Left hindlimb (tissue), 1 donor: ENCODE data around the gene HS6ST2.

ENCODE experiments used
- DNase-seq: peaks from one replicate; pipeline ENCODE4 v3.0.0-alpha.2; 2018

HS6ST2 gene

GRCh38 chrX:132843363-132843762 is 115.1 kb downstream of the HS6ST2 start:
- DNase-seq = no peak

- no peak for DNase-seq
Observed at GRCh38 chrX:132842460-132843238, 115.8 kb downstream of the HS6ST2 start.

- no peak for DNase-seq
Observed at GRCh38 chrX:132837967-132838366, 120.5 kb downstream of the HS6ST2 start.

GRCh38 chrX:132837126-132837525 is 121.3 kb downstream of the HS6ST2 start:
- DNase-seq = no peak

GRCh38 chrX:132836471-132836870 is 122.0 kb downstream of the HS6ST2 start:
- no peak for DNase-seq

GRCh38 chrX:132834741-132835140 is 123.7 kb downstream of the HS6ST2 start:
- DNase-seq = no peak

- DNase-seq = no peak
Observed at GRCh38 chrX:132834109-132834508, 124.3 kb downstream of the HS6ST2 start.

GRCh38 chrX:132833373-132833772 is 125.1 kb downstream of the HS6ST2 start:
- DNase-seq = no peak

- peak; percentile 33 for DNase-seq
Observed at GRCh38 chrX:132831336-132831973, 127.0 kb downstream of the HS6ST2 start.

- DNase-seq = no peak
Observed at GRCh38 chrX:132822634-132823012, 135.8 kb downstream of the HS6ST2 start.

- DNase-seq = no peak
Observed at GRCh38 chrX:132821974-132822633, 136.3 kb downstream of the HS6ST2 start.

- no peak for DNase-seq
Observed at GRCh38 chrX:132820675-132821074, 137.8 kb downstream of the HS6ST2 start.

GRCh38 chrX:132819711-132820264 is 138.6 kb downstream of the HS6ST2 start:
- no peak for DNase-seq

- DNase-seq = no peak
Observed at GRCh38 chrX:132818638-132819037, 139.8 kb downstream of the HS6ST2 start.

GRCh38 chrX:132815643-132816042 is 142.8 kb downstream of the HS6ST2 start:
- no peak for DNase-seq

GRCh38 chrX:132810964-132811712 is 147.3 kb downstream of the HS6ST2 start:
- no peak for DNase-seq

GRCh38 chrX:132810488-132810887 is 147.9 kb downstream of the HS6ST2 start:
- DNase-seq = no peak

- DNase-seq = no peak
Observed at GRCh38 chrX:132809581-132809980, 148.8 kb downstream of the HS6ST2 start.

GRCh38 chrX:132807411-132808030 is 150.9 kb downstream of the HS6ST2 start:
- DNase-seq = no peak

GRCh38 chrX:132802033-132802432 is 156.4 kb downstream of the HS6ST2 start:
- DNase-seq = no peak

GRCh38 chrX:132795181-132795580 is 163.2 kb downstream of the HS6ST2 start:
- no peak for DNase-seq

GRCh38 chrX:132791714-132792113 is 166.7 kb downstream of the HS6ST2 start:
- DNase-seq = no peak
